ENCODE measurements around the gene G3BP1.

DNA sequence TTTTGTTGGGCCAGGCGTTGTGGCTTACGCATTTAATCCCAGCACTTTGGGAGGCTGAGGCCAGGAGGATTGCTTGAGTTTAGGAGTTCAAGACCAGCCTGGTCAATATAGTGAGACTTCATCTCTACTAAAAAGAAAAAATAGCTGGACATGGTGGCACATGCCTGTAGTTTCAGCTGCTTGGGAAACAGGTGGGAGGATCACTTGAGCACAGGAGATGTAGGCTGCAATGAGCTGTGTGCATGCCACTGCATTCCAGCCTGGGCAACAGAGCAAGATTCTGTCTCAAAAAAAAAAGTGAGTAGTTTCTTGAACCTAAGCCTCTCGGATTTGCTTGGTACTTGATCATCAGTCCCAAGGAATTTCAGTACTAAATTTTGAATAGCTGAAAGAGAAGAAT, 26.9 kb downstream of the G3BP1 start:
- TF ChIP-seq EZH2 (IDR thresholded peaks at IDR 0.05; ENCODE audit: insufficient read depth, poor library complexity, severe bottlenecking) (no peak), EZH2phosphoT487 (IDR thresholded peaks at IDR 0.05; ENCODE audit: insufficient read depth, low read depth) (no peak)

Measured in GM23248 (cell line).